IMR-90 (cell line): ENCODE measurements around the gene RAB27B. TPM values are rescaled to one million over a fixed set of nuclear protein-coding genes. Genes with fewer than 3 reads are reported as not detected.

Experiments
- ATAC-seq: fragments of 200-7000 bp; cut with Tn5 transposase; 2 replicates; pipeline ENCODE4 v1.9.1; 2020; ENCODE audit warnings: low read depth, mild to moderate bottlenecking, moderate library complexity
- BruUV-seq: library from RNA; stranded (reverse); fragments of 400-500 nt; replicated peaks from 2 replicates; lab custom pipeline; 2021; lab: Mats Ljungman, UMichigan
- CTCF ChIA-PET: fragments of 300-600 bp; formaldehyde crosslinking; extraction: SDS; loops from one replicate; lab custom pipeline; 2021; ENCODE audit warnings: antibody characterized with exemption; lab: Yijun Ruan, JAX
- POLR2A ChIA-PET: fragments of 300-600 bp; sonication (Branson Sonifier 250); formaldehyde crosslinking; loops from one replicate; lab custom pipeline; 2022; ENCODE audit warnings: antibody characterized with exemption; ENCODE audit not compliant: unreplicated experiment; lab: Charles Lee
- DNase-seq: peaks from one replicate; pipeline ENCODE4 v3.0.0; 2013
- H2AFZ ChIP-seq: replicated peaks from 2 replicates; pipeline ENCODE3; 2013; ENCODE audit warnings: low read length, mild to moderate bottlenecking; ENCODE audit not compliant: poor library complexity
- H2AK5ac ChIP-seq: 2 replicates; pipeline ENCODE4 v1.6.1; 2013; ENCODE audit warnings: low read depth, low read length, inconsistent platforms
- H2AK9ac ChIP-seq: replicated peaks from 2 replicates; pipeline ENCODE3; 2013; ENCODE audit warnings: mild to moderate bottlenecking, low read depth, low read length, moderate library complexity; ENCODE audit not compliant: poor library complexity
- H2BK120ac ChIP-seq: 2 replicates; pipeline ENCODE4 v1.6.1; 2013; ENCODE audit warnings: low read depth, low read length, inconsistent platforms
- H2BK15ac ChIP-seq: 3 replicates; pipeline ENCODE4 v1.6.1; 2013; ENCODE audit warnings: low read depth, low read length, inconsistent platforms
- H2BK20ac ChIP-seq: 2 replicates; pipeline ENCODE4 v1.6.1; 2013; ENCODE audit warnings: low read depth, mild to moderate bottlenecking, inconsistent platforms, low read length, moderate library complexity
- H2BK5ac ChIP-seq: 2 replicates; pipeline ENCODE4 v1.6.1; 2013; ENCODE audit warnings: mild to moderate bottlenecking, low read depth, low read length, inconsistent platforms; ENCODE audit not compliant: poor library complexity, severe bottlenecking
- H3K14ac ChIP-seq: replicated peaks from 2 replicates; pipeline ENCODE4 v1.6.1; 2013; ENCODE audit warnings: low read depth, low read length, inconsistent platforms
- H3K18ac ChIP-seq: 2 replicates; pipeline ENCODE4 v1.6.1; 2013; ENCODE audit warnings: low read depth, low read length, control low read depth
- H3K23ac ChIP-seq: 2 replicates; pipeline ENCODE4 v1.6.1; 2013; ENCODE audit warnings: low read depth, low read length, inconsistent platforms
- H3K27ac ChIP-seq: 2 replicates; pipeline ENCODE4 v1.5.1; 2013; ENCODE audit warnings: mild to moderate bottlenecking, control low read depth, low read length; ENCODE audit not compliant: insufficient read depth
- H3K27me3 ChIP-seq: 2 replicates; pipeline ENCODE4 v1.6.1; 2013; ENCODE audit warnings: low read length; ENCODE audit not compliant: control insufficient read depth, insufficient read depth
- H3K36me3 ChIP-seq: 2 replicates; pipeline ENCODE4 v1.6.1; 2013; ENCODE audit warnings: low read length, mixed read lengths; ENCODE audit not compliant: control insufficient read depth, insufficient read depth
- H3K4ac ChIP-seq: 2 replicates; pipeline ENCODE4 v1.6.1; 2013; ENCODE audit warnings: low read depth, low read length, inconsistent platforms
- H3K4me1 ChIP-seq: 2 replicates; pipeline ENCODE4 v1.6.1; 2013; ENCODE audit warnings: low read length, mixed read lengths; ENCODE audit not compliant: control insufficient read depth, insufficient read depth
- H3K4me2 ChIP-seq: 2 replicates; pipeline ENCODE4 v1.6.1; 2013; ENCODE audit warnings: low read depth, mild to moderate bottlenecking, control low read depth, low read length, moderate library complexity
- H3K4me3 ChIP-seq: 2 replicates; pipeline ENCODE4 v1.5.1; 2013; ENCODE audit warnings: low read depth, mild to moderate bottlenecking, control low read depth, low read length, moderate library complexity; ENCODE audit not compliant: insufficient read depth
- H3K56ac ChIP-seq: 2 replicates; pipeline ENCODE4 v1.6.1; 2013; ENCODE audit warnings: low read length, inconsistent platforms; ENCODE audit not compliant: insufficient read depth; ENCODE audit errors: extremely low read depth
- H3K79me1 ChIP-seq, 2 experiments: 2 replicates each; pipeline ENCODE4 v1.6.1; 2013; ENCODE audit warnings: low read length in 2 of 2, inconsistent platforms in 1 of 2, low read depth in 1 of 2
- H3K9ac ChIP-seq: 2 replicates; pipeline ENCODE4 v1.6.1; 2013; ENCODE audit warnings: low read depth, low read length, control low read depth
- H3K9me1 ChIP-seq: 2 replicates; pipeline ENCODE4 v1.6.1; 2013; ENCODE audit warnings: low read length, inconsistent platforms; ENCODE audit not compliant: insufficient read depth
- H3K9me3 ChIP-seq: 2 replicates; pipeline ENCODE4 v1.6.1; 2013; ENCODE audit warnings: low read length; ENCODE audit not compliant: control insufficient read depth, insufficient read depth
- H4K20me1 ChIP-seq: 2 replicates; pipeline ENCODE4 v1.6.1; 2013; ENCODE audit warnings: low read length, inconsistent platforms; ENCODE audit not compliant: insufficient read depth
- H4K5ac ChIP-seq: 2 replicates; pipeline ENCODE4 v1.6.1; 2013; ENCODE audit warnings: mild to moderate bottlenecking, low read depth, low read length, control low read depth
- H4K8ac ChIP-seq, 2 experiments: 2 replicates each; pipeline ENCODE4 v1.6.1; 2013; ENCODE audit warnings: low read depth in 2 of 2, low read length in 2 of 2, control low read depth in 1 of 2, inconsistent platforms in 1 of 2
- H4K91ac ChIP-seq: 2 replicates; pipeline ENCODE4 v1.6.1; 2013; ENCODE audit warnings: low read depth, low read length, inconsistent platforms; ENCODE audit not compliant: insufficient read depth
- BHLHE40 ChIP-seq: fragments of 150-350 bp; IDR thresholded peaks from 2 replicates; pipeline ENCODE4 v1.6.1; 2016; ENCODE audit warnings: mild to moderate bottlenecking, low read depth, low read length
- CEBPB ChIP-seq: IDR thresholded peaks from 2 replicates; pipeline ENCODE4 v1.6.1; 2012; ENCODE audit warnings: low read depth, low read length, improper control_type of control experiment
- CHD1 ChIP-seq: IDR thresholded peaks from 2 replicates; pipeline ENCODE4 v1.6.1; 2012; ENCODE audit warnings: low read depth, low read length, improper control_type of control experiment
- CTCF ChIP-seq: conservative IDR thresholded peaks from 2 replicates; pipeline ENCODE4 v1.5.1; 2012; ENCODE audit warnings: mild to moderate bottlenecking, low read depth, low read length, improper control_type of control experiment
- ELK1 ChIP-seq: fragments of 150-350 bp; IDR thresholded peaks from 2 replicates; pipeline ENCODE4 v1.6.1; 2016; ENCODE audit warnings: low read depth, mild to moderate bottlenecking, low read length, moderate library complexity, borderline replicate concordance
- FOS ChIP-seq: fragments of 150-350 bp; IDR thresholded peaks from 2 replicates; pipeline ENCODE4 v1.6.1; 2016; ENCODE audit warnings: low read depth, low read length
- MAFK ChIP-seq: IDR thresholded peaks from 2 replicates; pipeline ENCODE4 v1.6.1; 2012; ENCODE audit warnings: low read depth, low read length, improper control_type of control experiment
- MAZ ChIP-seq: IDR thresholded peaks from 2 replicates; pipeline ENCODE4 v1.6.1; 2012; ENCODE audit warnings: low read depth, mild to moderate bottlenecking, low read length, improper control_type of control experiment, moderate library complexity, borderline replicate concordance
- MXI1 ChIP-seq: IDR thresholded peaks from 2 replicates; pipeline ENCODE4 v1.6.1; 2012; ENCODE audit warnings: low read depth, mild to moderate bottlenecking, low read length, moderate library complexity, borderline replicate concordance
- NFE2L2 ChIP-seq: fragments of 150-350 bp; IDR thresholded peaks from 2 replicates; pipeline ENCODE4 v1.6.1; 2016; ENCODE audit warnings: low read depth, mild to moderate bottlenecking, low read length
- POLR2A ChIP-seq: IDR thresholded peaks from 2 replicates; pipeline ENCODE4 v1.6.1; 2012; ENCODE audit warnings: mild to moderate bottlenecking, low read depth, low read length
- RAD21 ChIP-seq: IDR thresholded peaks from 2 replicates; pipeline ENCODE4 v1.6.1; 2012; ENCODE audit warnings: low read length, improper control_type of control experiment
- RCOR1 ChIP-seq: IDR thresholded peaks from 2 replicates; pipeline ENCODE4 v1.6.1; 2012; ENCODE audit warnings: mild to moderate bottlenecking, low read length, improper control_type of control experiment; ENCODE audit not compliant: insufficient replicate concordance
- RFX5 ChIP-seq: IDR thresholded peaks from 2 replicates; pipeline ENCODE4 v1.8.0; 2012; ENCODE audit warnings: low read depth, mild to moderate bottlenecking, low read length, moderate library complexity
- SMC3 ChIP-seq: fragments of 150-350 bp; IDR thresholded peaks from 2 replicates; pipeline ENCODE4 v1.6.1; 2016; ENCODE audit warnings: low read depth, mild to moderate bottlenecking, antibody characterized with exemption, low read length, moderate library complexity
- USF2 ChIP-seq: fragments of 150-350 bp; IDR thresholded peaks from 2 replicates; pipeline ENCODE4 v1.6.1; 2017; ENCODE audit warnings: mild to moderate bottlenecking, antibody characterized with exemption, low read length, low read depth
- WGBS, 2 experiments: methylation state at CpG; one replicate each; pipeline versions ENCODE4 v1.1.5 to v1.1.7; 2013; ENCODE audit warnings: missing lambda C conversion rate in 2 of 2; ENCODE audit not compliant: insufficient read length in 1 of 2; ENCODE audit errors: extremely low coverage in 2 of 2; 5-methylcytosine and 5-hydroxymethylcytosine counted together
- dilution Hi-C: fragments of 300-500 bp; cut with HindIII; formaldehyde crosslinking; loops from one replicate; pipeline ENCODE4 v1.14.3; 2018; ENCODE audit warnings: low sequenced_read_pairs; ENCODE audit not compliant: unreplicated experiment
- in situ Hi-C: fragments of 300-500 bp; cut with MboI; formaldehyde crosslinking; loops from 3 replicates; pipeline ENCODE4 v1.14.3; 2019; ENCODE audit warnings: low sequenced_read_pairs, inconsistent platforms, mixed read lengths
- intact Hi-C: fragments of 100-400 bp; cut with micrococcal nuclease; formaldehyde crosslinking; loops from 2 replicates; pipeline ENCODE4 v1.10.0; 2022
- polyA plus RNA-seq, 3 experiments: library from polyadenylated mRNA; depleted of rRNA; stranded (reverse); fragments of >200 nt; gene quantifications; 2 replicates each; pipeline ENCODE4 v1.2.3, GENCODE V29; 2012; ENCODE audit warnings: low replicate concordance in 1 of 3
- total RNA-seq: library from RNA; depleted of rRNA; stranded (reverse); fragments of >200 nt; gene quantifications from 2 replicates; pipeline ENCODE4 v1.2.3, GENCODE V29; 2012

The RAB27B gene
- total and polyA plus RNA-seq, 2 of the 4 experiments (the other 2 are of a cell fraction), result 0.24 to 1.3 TPM

GRCh38 chr18:54860941-54861340 is 32.7 kb downstream of the RAB27B start:
- Histone ChIP-seq H4K91ac (no peak overlapping the region), H3K27ac (no peak overlapping the region), H3K9me1 (0 out of 2 replicates have a peak, but pooled peaks cover 2% of the 10 kb centered on the region), H3K56ac (no peak overlapping the region), H3K4me2 (no peak overlapping the region), H3K23ac (no peak overlapping the region), H3K36me3 (no peaks in the 10 kb centered on the region), H3K4ac (no peak overlapping the region), H4K5ac (no peak overlapping the region), H4K8ac (no peak overlapping the region), H3K4me1 (no peaks in the 10 kb centered on the region), H2BK20ac (no peak overlapping the region), H3K4me3 (no peak overlapping the region), H3K27me3 (no peaks in the 10 kb centered on the region), H2AK9ac (no peak overlapping the region), H4K20me1 (no peaks in the 10 kb centered on the region), H3K14ac (no peak overlapping the region), H2BK5ac (no peak overlapping the region), H2BK120ac (no peak overlapping the region), H2AFZ (no peak overlapping the region), H3K9me3 (no peaks in the 10 kb centered on the region), H3K79me1 (no peaks in the 10 kb centered on the region), H3K9ac (no peak overlapping the region), H3K18ac (no peak overlapping the region), H2AK5ac (no peak overlapping the region), H2BK15ac (no peak overlapping the region)
- CTCF ChIA-PET, result no interaction called here
- WGBS, 2 experiments, result no CpG with 5 or more reads among the region's 1 CpG
- no TSS peak for BruUV-seq
- no peak for DNase-seq
- intact Hi-C loops, result no loop called here
- TF ChIP-seq MAZ (no peak), RAD21 (no peak), CHD1 (no peak), BHLHE40 (no peak), ELK1 (no peak), USF2 (no peak), RCOR1 (no peak), RFX5 (no peak), CEBPB (no peak), POLR2A (no peak), NFE2L2 (no peak), FOS (no peak), MAFK (no peak), CTCF (no peak), MXI1 (no peak), SMC3 (no peak)
- POLR2A ChIA-PET, result no interaction called here
- in situ Hi-C loops, result no loop called here
- no peak for ATAC-seq
- dilution Hi-C loops, result no loop called here
